Hepatocyte (in vitro differentiated cells): Measurements from ENCODE around the gene SLC6A8. TPM values are rescaled to one million over a fixed set of nuclear protein-coding genes. Genes with fewer than 3 reads are reported as not detected.

Experiments used
- DNase-seq: peaks from one replicate; pipeline ENCODE4 v3.0.0-alpha.2; 2016; ENCODE audit warnings: low spot score
- H2AFZ ChIP-seq: fragments of 200-600 bp; sonication (generic); 2 replicates; pipeline ENCODE4 v1.6.0; 2016; ENCODE audit warnings: antibody characterized with exemption, mild to moderate bottlenecking
- H3K27ac ChIP-seq: fragments of 200-600 bp; sonication (generic); 2 replicates; pipeline ENCODE4 v1.5.1; 2016; ENCODE audit warnings: mild to moderate bottlenecking
- H3K27me3 ChIP-seq: fragments of 200-600 bp; sonication (generic); 2 replicates; pipeline ENCODE4 v1.6.1; 2016
- H3K36me3 ChIP-seq: fragments of 200-600 bp; sonication (generic); replicated peaks from 2 replicates; pipeline ENCODE4 v1.5.1; 2016; ENCODE audit warnings: low read depth; ENCODE audit not compliant: insufficient read depth
- H3K4me1 ChIP-seq: fragments of 200-600 bp; sonication (generic); 2 replicates; pipeline ENCODE4 v1.5.1; 2016; ENCODE audit warnings: mild to moderate bottlenecking, moderate library complexity; ENCODE audit not compliant: insufficient read depth
- H3K4me2 ChIP-seq: fragments of 200-600 bp; sonication (generic); 2 replicates; pipeline ENCODE4 v1.6.0; 2016
- H3K4me3 ChIP-seq: fragments of 200-600 bp; sonication (generic); 2 replicates; pipeline ENCODE4 v1.5.1; 2016; ENCODE audit warnings: mild to moderate bottlenecking
- H3K79me2 ChIP-seq: fragments of 200-600 bp; sonication (generic); 2 replicates; pipeline ENCODE4 v1.6.0; 2017; ENCODE audit warnings: mild to moderate bottlenecking
- H3K9me2 ChIP-seq: fragments of 200-600 bp; sonication (generic); replicated peaks from 2 replicates; pipeline ENCODE4 v1.6.0; 2017; ENCODE audit warnings: mild to moderate bottlenecking; ENCODE audit not compliant: insufficient read depth
- H3K9me3 ChIP-seq: fragments of 200-600 bp; sonication (generic); 2 replicates; pipeline ENCODE4 v1.5.1; 2016; ENCODE audit warnings: low read depth, mild to moderate bottlenecking
- H4K20me1 ChIP-seq: fragments of 200-600 bp; sonication (generic); 2 replicates; pipeline ENCODE4 v1.6.0; 2016; ENCODE audit warnings: mild to moderate bottlenecking; ENCODE audit not compliant: insufficient read depth, poor library complexity, severe bottlenecking
- CTCF ChIP-seq: fragments of 200-600 bp; sonication (generic); IDR thresholded peaks from 2 replicates; pipeline ENCODE4 v1.5.1; 2016; ENCODE audit warnings: antibody characterized with exemption, mild to moderate bottlenecking; ENCODE audit not compliant: poor library complexity
- EZH2 ChIP-seq: fragments of 200-600 bp; sonication (generic); IDR thresholded peaks from 2 replicates; pipeline ENCODE4 v1.6.1; 2016; ENCODE audit warnings: antibody characterized with exemption, mild to moderate bottlenecking, borderline replicate concordance
- EZH2phosphoT487 ChIP-seq: fragments of 200-600 bp; sonication (generic); IDR thresholded peaks from one replicate; pipeline ENCODE4 v1.6.1; 2018; ENCODE audit warnings: antibody characterized with exemption, mild to moderate bottlenecking, low read depth, moderate library complexity; ENCODE audit not compliant: unreplicated experiment, severe bottlenecking
- WGBS: methylation state at CpG from one replicate; pipeline ENCODE4 v1.1.6; 2016; ENCODE audit warnings: low lambda C conversion rate; ENCODE audit errors: missing lambda C conversion rate; 5-methylcytosine and 5-hydroxymethylcytosine counted together
- polyA plus RNA-seq: library from polyadenylated mRNA; unstranded; fragments of >200 nt; fragmentation: Nextera tagmentation; extraction: Ambion mirVana; gene quantifications from 2 replicates; pipeline ENCODE4 v1.2.1, GENCODE V29; 2016
- total RNA-seq: library from RNA; depleted of rRNA; stranded (reverse); fragments of >200 nt; gene quantifications from 2 replicates; pipeline ENCODE4 v1.2.3, GENCODE V29; 2014

SLC6A8 gene
- total and polyA plus RNA-seq, 2 experiments from 2014 or later: 28.4 to 36.7 TPM

DNA sequence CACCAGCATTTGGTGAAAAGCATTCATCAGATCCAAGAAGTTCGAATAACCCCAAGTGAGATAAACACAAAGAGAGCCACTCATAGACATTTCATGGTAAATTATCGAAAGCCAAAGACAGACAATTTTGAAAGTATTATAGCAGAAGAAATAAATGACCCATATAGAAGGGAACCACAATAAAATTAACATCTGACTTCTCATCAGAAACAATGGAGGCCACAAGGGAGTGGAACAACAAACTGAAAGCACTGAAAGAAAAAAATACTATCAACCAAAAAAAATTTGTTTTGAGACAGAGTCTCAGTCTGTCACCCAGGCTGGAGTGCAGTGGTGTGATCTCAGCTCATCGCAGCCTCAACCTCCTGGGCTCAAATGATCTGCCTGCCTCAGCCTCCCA, 28.5 kb upstream of the SLC6A8 start:
- H3K4me1 ChIP-seq: no peaks in the 10 kb centered on the region
- 69% methylated on average over 3 of the region's 3 CpGs for WGBS

DNA sequence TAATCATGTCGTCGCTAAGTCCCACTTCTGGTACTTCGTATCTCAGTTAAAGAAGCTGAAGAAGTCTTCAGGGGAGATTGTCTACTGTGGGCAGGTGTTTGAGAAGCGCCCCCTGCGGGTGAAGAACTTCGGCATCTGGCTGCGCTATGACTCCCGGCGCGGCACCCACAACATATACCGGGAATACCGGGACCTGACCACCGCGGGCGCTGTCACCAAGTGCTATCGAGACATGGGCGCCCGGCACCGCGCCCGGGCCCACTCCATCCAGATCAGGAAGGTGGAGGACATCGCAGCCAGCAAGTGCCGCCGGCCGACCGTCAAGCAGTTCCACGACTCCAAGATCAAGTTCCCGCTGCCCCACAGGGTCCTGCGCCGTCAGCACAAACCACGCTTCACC, 25.5 kb upstream of the SLC6A8 start:
- H3K36me3 ChIP-seq: no peaks in the 10 kb centered on the region
- peak overlapping the region; percentile 70 for H3K4me2 ChIP-seq
- H3K9me3 ChIP-seq: no peaks in the 10 kb centered on the region
- no peak for TF ChIP-seq EZH2phosphoT487
- peak; percentile 69 for TF ChIP-seq EZH2
- TF ChIP-seq CTCF: peak; percentile 52
- H3K9me2 ChIP-seq: no peaks in the 10 kb centered on the region
- no peak overlapping the region for H3K4me3 ChIP-seq
- H4K20me1 ChIP-seq: no peaks in the 10 kb centered on the region
- WGBS: 52% methylated on average over 31 of the region's 31 CpGs
- H3K4me1 ChIP-seq: no peaks in the 10 kb centered on the region
- H2AFZ ChIP-seq: no peak overlapping the region
- H3K27ac ChIP-seq: no peak overlapping the region
- peaks cover 12% of the 10 kb centered on the region for H3K27me3 ChIP-seq
- DNase-seq: peak; percentile 68
- no peaks in the 10 kb centered on the region for H3K79me2 ChIP-seq

More for the DNA sequence above, 28.5 kb upstream of the SLC6A8 start:
- Histone ChIP-seq H3K9me3 (no peaks in the 10 kb centered on the region), H3K27me3 (peaks cover 12% of the 10 kb centered on the region), H3K36me3 (no peaks in the 10 kb centered on the region), H3K9me2 (no peaks in the 10 kb centered on the region), H3K4me3 (no peak overlapping the region), H3K4me2 (no peak overlapping the region), H2AFZ (no peak overlapping the region), H3K27ac (no peak overlapping the region), H3K79me2 (no peaks in the 10 kb centered on the region), H4K20me1 (no peaks in the 10 kb centered on the region)
- TF ChIP-seq EZH2: no peak
- TF ChIP-seq EZH2phosphoT487: no peak
- no peak for TF ChIP-seq CTCF
- no peak for DNase-seq

GRCh38 chrX:153665726-153666306, 21.9 kb upstream of the SLC6A8 start:
- Histone ChIP-seq H3K4me3 (no peak overlapping the region), H3K4me2 (no peak overlapping the region), H3K79me2 (no peaks in the 10 kb centered on the region), H3K27ac (no peak overlapping the region), H3K9me3 (no peaks in the 10 kb centered on the region), H3K4me1 (no peaks in the 10 kb centered on the region), H2AFZ (no peak overlapping the region), H3K27me3 (peaks cover 12% of the 10 kb centered on the region), H3K9me2 (no peaks in the 10 kb centered on the region), H4K20me1 (no peaks in the 10 kb centered on the region), H3K36me3 (no peaks in the 10 kb centered on the region)
- no peak for DNase-seq
- 76% methylated on average over 9 of the region's 9 CpGs for WGBS
- TF ChIP-seq EZH2: no peak
- no peak for TF ChIP-seq CTCF
- no peak for TF ChIP-seq EZH2phosphoT487
